ENCODE data around the gene RBM34.

DNA sequence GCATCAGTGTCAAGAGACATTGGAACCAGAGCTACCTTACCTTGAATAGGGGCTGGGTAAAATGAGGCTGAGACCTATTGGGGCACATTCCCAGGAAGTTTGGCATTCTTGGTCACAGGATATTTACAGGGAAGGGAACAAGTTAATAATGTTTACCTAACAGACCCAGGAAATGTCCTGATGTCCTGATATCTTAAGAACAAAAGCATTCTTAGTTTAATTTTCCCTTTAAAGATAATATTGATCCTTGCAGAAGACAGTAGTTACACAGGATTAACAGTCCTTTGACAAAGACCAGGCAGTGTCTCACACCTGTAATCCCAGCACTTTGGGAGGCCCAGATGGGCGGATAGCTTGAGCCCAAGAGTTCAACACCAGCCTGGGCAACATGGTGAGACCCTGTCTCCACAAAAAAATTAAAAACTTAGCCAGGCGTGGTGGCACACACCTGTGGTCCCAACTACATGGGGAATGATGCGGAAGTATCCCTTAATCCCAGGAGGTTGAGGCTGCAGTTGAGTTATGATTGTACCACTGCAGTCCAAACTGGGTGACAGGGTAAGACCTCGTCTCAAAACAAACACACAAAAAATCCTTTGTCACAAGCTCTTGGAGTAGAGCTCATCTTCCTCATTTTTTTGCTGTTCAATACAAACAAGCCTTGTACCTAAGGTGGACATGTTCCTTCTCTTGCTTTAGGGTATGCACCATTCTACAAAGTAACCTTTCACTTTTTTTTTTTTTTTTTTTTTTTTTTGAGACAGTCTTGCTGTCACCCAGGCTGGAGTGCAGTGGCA lies 31.1 kb downstream of the RBM34 start:
- TF ChIP-seq, protein P1, sequence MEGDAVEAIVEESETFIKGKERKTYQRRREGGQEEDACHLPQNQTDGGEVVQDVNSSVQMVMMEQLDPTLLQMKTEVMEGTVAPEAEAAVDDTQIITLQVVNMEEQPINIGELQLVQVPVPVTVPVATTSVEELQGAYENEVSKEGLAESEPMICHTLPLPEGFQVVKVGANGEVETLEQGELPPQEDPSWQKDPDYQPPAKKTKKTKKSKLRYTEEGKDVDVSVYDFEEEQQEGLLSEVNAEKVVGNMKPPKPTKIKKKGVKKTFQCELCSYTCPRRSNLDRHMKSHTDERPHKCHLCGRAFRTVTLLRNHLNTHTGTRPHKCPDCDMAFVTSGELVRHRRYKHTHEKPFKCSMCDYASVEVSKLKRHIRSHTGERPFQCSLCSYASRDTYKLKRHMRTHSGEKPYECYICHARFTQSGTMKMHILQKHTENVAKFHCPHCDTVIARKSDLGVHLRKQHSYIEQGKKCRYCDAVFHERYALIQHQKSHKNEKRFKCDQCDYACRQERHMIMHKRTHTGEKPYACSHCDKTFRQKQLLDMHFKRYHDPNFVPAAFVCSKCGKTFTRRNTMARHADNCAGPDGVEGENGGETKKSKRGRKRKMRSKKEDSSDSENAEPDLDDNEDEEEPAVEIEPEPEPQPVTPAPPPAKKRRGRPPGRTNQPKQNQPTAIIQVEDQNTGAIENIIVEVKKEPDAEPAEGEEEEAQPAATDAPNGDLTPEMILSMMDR (IDR thresholded peaks at IDR 0.05; ENCODE audit: poor library complexity): no peak
- TF ChIP-seq EZH2 (IDR thresholded peaks at IDR 0.05; ENCODE audit: borderline replicate concordance): no peak

All from hepatocyte (in vitro differentiated cells).